ENCODE results near the gene LRP4.

- TF ChIP-seq ZBTB10 (tag by site-specific recombination; IDR thresholded peaks at IDR 0.05) (no peak), ZNF571 (tag by site-specific recombination; IDR thresholded peaks at IDR 0.05) (no peak)
Measured at GRCh38 chr11:46914363-46914762, 4.0 kb downstream of the LRP4 start.

All from HEK293 (cell line).